Neural cell (in vitro differentiated cells): ENCODE measurements around the gene RCOR3. TPM values are rescaled to one million over a fixed set of nuclear protein-coding genes. Genes with fewer than 3 reads are reported as not detected.

Source experiments
- H2AFZ ChIP-seq: fragments of 200-600, 300-800 bp; sonication (generic), shearing (Covaris generic); 2 replicates; pipeline ENCODE4 v1.6.0; 2014; ENCODE audit warnings: low read depth, mild to moderate bottlenecking, antibody characterized with exemption, low read length, moderate library complexity
- H3F3A ChIP-seq: fragments of 200-600 bp; shearing (Covaris generic); 2 replicates; pipeline ENCODE4 v1.6.1; 2016; ENCODE audit warnings: mild to moderate bottlenecking, moderate library complexity, mixed read lengths, antibody characterized with exemption, low read length; ENCODE audit not compliant: insufficient read depth, poor library complexity, severe bottlenecking
- H3K27ac ChIP-seq: fragments of 200-600, 300-800 bp; sonication (generic), shearing (Covaris generic); 2 replicates; pipeline ENCODE4 v1.5.1; 2014; ENCODE audit warnings: mild to moderate bottlenecking, low read length, moderate library complexity
- H3K27me3 ChIP-seq: fragments of 300-800, 200-600 bp; sonication (generic), shearing (Covaris generic); 2 replicates; pipeline ENCODE4 v1.6.0; 2014; ENCODE audit warnings: mild to moderate bottlenecking, low read depth, low read length, moderate library complexity; ENCODE audit not compliant: insufficient read depth
- H3K36me3 ChIP-seq: fragments of 300-800, 200-600 bp; sonication (generic), shearing (Covaris generic); 2 replicates; pipeline ENCODE4 v1.5.1; 2014; ENCODE audit warnings: mild to moderate bottlenecking, antibody characterized with exemption, low read length, moderate library complexity; ENCODE audit not compliant: insufficient read depth
- H3K4me2 ChIP-seq: fragments of 300-800, 200-600 bp; sonication (generic), shearing (Covaris generic); 2 replicates; pipeline ENCODE4 v1.6.0; 2014; ENCODE audit warnings: mild to moderate bottlenecking, low read length
- H3K4me3 ChIP-seq: fragments of 300-800, 200-600 bp; sonication (generic), shearing (Covaris generic); 2 replicates; pipeline ENCODE4 v1.5.1; 2014; ENCODE audit warnings: mild to moderate bottlenecking, low read length, moderate library complexity
- H3K79me2 ChIP-seq: fragments of 200-600 bp; shearing (Covaris generic); replicated peaks from 2 replicates; pipeline ENCODE4 v1.6.0; 2014; ENCODE audit warnings: mild to moderate bottlenecking, low read length, moderate library complexity; ENCODE audit not compliant: insufficient read depth
- H3K9ac ChIP-seq: fragments of 300-800, 200-600 bp; sonication (generic), shearing (Covaris generic); 2 replicates; pipeline ENCODE4 v1.6.1; 2016; ENCODE audit warnings: mild to moderate bottlenecking, low read length, mixed read lengths
- H3K9me2 ChIP-seq: fragments of 200-600 bp; shearing (Covaris generic); 2 replicates; pipeline ENCODE4 v1.6.1; 2016; ENCODE audit warnings: mild to moderate bottlenecking, low read length, mixed read lengths; ENCODE audit not compliant: insufficient read depth
- H3K9me3 ChIP-seq: fragments of 200-600, 300-800 bp; sonication (generic), shearing (Covaris generic); 2 replicates; pipeline ENCODE4 v1.6.1; 2016; ENCODE audit warnings: mild to moderate bottlenecking, mixed run types, low read length, moderate library complexity, mixed read lengths
- H4K20me1 ChIP-seq: fragments of 200-600 bp; shearing (Covaris generic); 2 replicates; pipeline ENCODE4 v1.6.1; 2016; ENCODE audit warnings: mild to moderate bottlenecking, mixed run types; ENCODE audit not compliant: insufficient read depth
- EP300 ChIP-seq: fragments of 450-650 bp; conservative IDR thresholded peaks from 2 replicates; pipeline ENCODE4 v1.6.1; 2014; ENCODE audit warnings: antibody characterized with exemption, mild to moderate bottlenecking, moderate library complexity; ENCODE audit not compliant: poor library complexity, severe bottlenecking
- EZH2 ChIP-seq: fragments of 200-600, 300-800 bp; shearing (Covaris generic), sonication (generic); IDR thresholded peaks from 2 replicates; pipeline ENCODE4 v1.6.1; 2014; ENCODE audit warnings: antibody characterized with exemption, low read length, borderline replicate concordance, mild to moderate bottlenecking; ENCODE audit not compliant: insufficient read depth, poor library complexity, severe bottlenecking
- MXI1 ChIP-seq: fragments of 450-650 bp; conservative IDR thresholded peaks from 2 replicates; pipeline ENCODE4 v1.6.1; 2014; ENCODE audit warnings: antibody characterized with exemption, mild to moderate bottlenecking; ENCODE audit not compliant: poor library complexity, severe bottlenecking
- POLR2AphosphoS5 ChIP-seq: IDR thresholded peaks from 2 replicates; pipeline ENCODE4 v1.6.1; 2012
- RAD21 ChIP-seq: fragments of 450-650 bp; conservative IDR thresholded peaks from 2 replicates; pipeline ENCODE4 v1.6.1; 2014; ENCODE audit warnings: antibody characterized with exemption, mild to moderate bottlenecking, moderate library complexity
- REST ChIP-seq: IDR thresholded peaks from 2 replicates; pipeline ENCODE4 v1.6.1; 2012; ENCODE audit warnings: borderline replicate concordance
- SMC3 ChIP-seq: fragments of 450-650 bp; conservative IDR thresholded peaks from 2 replicates; pipeline ENCODE4 v1.6.1; 2014; ENCODE audit warnings: antibody characterized with exemption, mild to moderate bottlenecking, moderate library complexity; ENCODE audit not compliant: poor library complexity
- TAF1 ChIP-seq: IDR thresholded peaks from 2 replicates; pipeline ENCODE4 v1.6.1; 2012; ENCODE audit warnings: low read depth
- polyA plus RNA-seq: library from polyadenylated mRNA; depleted of rRNA; stranded (reverse); fragments of >200 nt; gene quantifications from 2 replicates; pipeline ENCODE4 v1.2.3, GENCODE V29; 2014
- TF ChIP-seq, protein P1 (sequence below): fragments of 450-650 bp; IDR thresholded peaks from 2 replicates; pipeline ENCODE4 v1.5.1; 2014; ENCODE audit warnings: antibody characterized with exemption, mild to moderate bottlenecking, moderate library complexity; ENCODE audit not compliant: poor library complexity, severe bottlenecking

Gene RCOR3
- polyA plus RNA-seq, 1 donor from 2014 or later, result 61.6 TPM

DNA sequence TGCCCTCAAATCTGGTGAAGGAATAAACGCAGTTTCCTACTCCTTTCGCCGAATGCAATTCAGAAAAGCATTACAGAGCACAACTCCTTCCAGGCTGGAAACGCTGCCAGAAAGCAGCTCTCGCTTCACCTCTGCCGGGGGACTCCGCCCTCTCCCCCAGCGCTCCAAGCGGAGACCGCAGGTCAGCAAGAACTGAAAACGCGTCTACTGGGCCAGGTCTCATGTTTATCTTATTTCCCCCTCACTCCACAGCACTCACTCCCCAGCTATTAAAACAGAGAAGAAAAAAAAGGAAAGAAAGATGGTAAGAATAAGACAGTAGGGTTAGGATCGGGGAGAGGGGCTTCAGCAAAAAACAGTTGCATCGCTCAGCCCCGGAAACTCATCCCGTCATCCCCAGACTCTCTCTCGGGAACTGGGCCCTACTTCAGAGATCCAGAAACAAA, 833 bp upstream of the RCOR3 start:
- Histone ChIP-seq H3F3A (peaks cover 7% of the 10 kb centered on the region), H3K9ac (peak overlapping the region; percentile 92), H3K36me3 (no peaks in the 10 kb centered on the region), H3K4me2 (peak overlapping the region; percentile 71), H4K20me1 (no peaks in the 10 kb centered on the region), H3K4me3 (peak overlapping the region; percentile 85), H3K9me2 (no peaks in the 10 kb centered on the region), H3K27me3 (no peaks in the 10 kb centered on the region), H2AFZ (peak overlapping the region; percentile 83), H3K27ac (peak overlapping the region; percentile 97), H3K79me2 (peaks cover 10% of the 10 kb centered on the region), H3K9me3 (no peaks in the 10 kb centered on the region)
- no peak for TF ChIP-seq REST
- TF ChIP-seq RAD21, result no peak
- no peak for TF ChIP-seq EZH2
- no peak for TF ChIP-seq SMC3
- peak; percentile 85 for TF ChIP-seq TAF1
- no peak for TF ChIP-seq MXI1
- TF ChIP-seq, protein P1, sequence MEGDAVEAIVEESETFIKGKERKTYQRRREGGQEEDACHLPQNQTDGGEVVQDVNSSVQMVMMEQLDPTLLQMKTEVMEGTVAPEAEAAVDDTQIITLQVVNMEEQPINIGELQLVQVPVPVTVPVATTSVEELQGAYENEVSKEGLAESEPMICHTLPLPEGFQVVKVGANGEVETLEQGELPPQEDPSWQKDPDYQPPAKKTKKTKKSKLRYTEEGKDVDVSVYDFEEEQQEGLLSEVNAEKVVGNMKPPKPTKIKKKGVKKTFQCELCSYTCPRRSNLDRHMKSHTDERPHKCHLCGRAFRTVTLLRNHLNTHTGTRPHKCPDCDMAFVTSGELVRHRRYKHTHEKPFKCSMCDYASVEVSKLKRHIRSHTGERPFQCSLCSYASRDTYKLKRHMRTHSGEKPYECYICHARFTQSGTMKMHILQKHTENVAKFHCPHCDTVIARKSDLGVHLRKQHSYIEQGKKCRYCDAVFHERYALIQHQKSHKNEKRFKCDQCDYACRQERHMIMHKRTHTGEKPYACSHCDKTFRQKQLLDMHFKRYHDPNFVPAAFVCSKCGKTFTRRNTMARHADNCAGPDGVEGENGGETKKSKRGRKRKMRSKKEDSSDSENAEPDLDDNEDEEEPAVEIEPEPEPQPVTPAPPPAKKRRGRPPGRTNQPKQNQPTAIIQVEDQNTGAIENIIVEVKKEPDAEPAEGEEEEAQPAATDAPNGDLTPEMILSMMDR, result no peak
- TF ChIP-seq POLR2AphosphoS5, result peak; percentile 58
- TF ChIP-seq EP300, result no peak

GRCh38 chr1:211259638-211260126, 516 bp downstream of the RCOR3 start:
- peak overlapping the region; percentile 85 for H3K4me3 ChIP-seq
- H3K4me2 ChIP-seq, result peak overlapping the region; percentile 97
- H3K27me3 ChIP-seq, result no peaks in the 10 kb centered on the region
- H3K79me2 ChIP-seq, result peaks cover 24% of the 10 kb centered on the region
- H3K9me3 ChIP-seq, result no peaks in the 10 kb centered on the region
- no peak for TF ChIP-seq EZH2
- TF ChIP-seq SMC3, result no peak
- TF ChIP-seq RAD21, result no peak
- no peak for TF ChIP-seq REST
- no peak for TF ChIP-seq MXI1
- no peak for TF ChIP-seq EP300
- no peak for TF ChIP-seq POLR2AphosphoS5
- TF ChIP-seq, protein P1, result no peak
- no peak for TF ChIP-seq TAF1
- H3K9ac ChIP-seq, result peak overlapping the region; percentile 92
- peaks cover 7% of the 10 kb centered on the region for H3F3A ChIP-seq
- H3K27ac ChIP-seq, result peak overlapping the region; percentile 97
- no peaks in the 10 kb centered on the region for H4K20me1 ChIP-seq
- peak overlapping the region; percentile 96 for H2AFZ ChIP-seq
- no peaks in the 10 kb centered on the region for H3K36me3 ChIP-seq
- no peaks in the 10 kb centered on the region for H3K9me2 ChIP-seq
